ENCODE results near the gene ERRFI1.

GRCh38 chr1:7967651-7968050, 58.5 kb downstream of the ERRFI1 start:
- TF ChIP-seq CTCF (IDR thresholded peaks at IDR 0.05; ENCODE audit: borderline replicate concordance, extremely low read depth, low read length, poor library complexity, severe bottlenecking) (no peak), EZH2 (IDR thresholded peaks at IDR 0.05; ENCODE audit: borderline replicate concordance, low read depth, low read length, severe bottlenecking) (no peak)

All from DND-41 (cell line).